NB4 (cell line): ENCODE measurements around the gene CES2.

Experiments
- MYC ChIP-seq: IDR thresholded peaks from 2 replicates; pipeline ENCODE4 v1.6.1; 2011; ENCODE audit warnings: low read depth, low read length
- POLR2A ChIP-seq: IDR thresholded peaks from 2 replicates; pipeline ENCODE4 v1.6.1; 2011; ENCODE audit warnings: mild to moderate bottlenecking; ENCODE audit not compliant: insufficient read length; ENCODE audit errors: extremely low read depth
- TF ChIP-seq, protein P1 (sequence below): IDR thresholded peaks from one replicate; pipeline ENCODE4 v1.5.1; 2012; ENCODE audit warnings: low read depth, low read length
- TF ChIP-seq, protein P2 (sequence below): IDR thresholded peaks from 2 replicates; pipeline ENCODE4 v1.6.1; 2011; ENCODE audit warnings: low read depth, low read length

DNA sequence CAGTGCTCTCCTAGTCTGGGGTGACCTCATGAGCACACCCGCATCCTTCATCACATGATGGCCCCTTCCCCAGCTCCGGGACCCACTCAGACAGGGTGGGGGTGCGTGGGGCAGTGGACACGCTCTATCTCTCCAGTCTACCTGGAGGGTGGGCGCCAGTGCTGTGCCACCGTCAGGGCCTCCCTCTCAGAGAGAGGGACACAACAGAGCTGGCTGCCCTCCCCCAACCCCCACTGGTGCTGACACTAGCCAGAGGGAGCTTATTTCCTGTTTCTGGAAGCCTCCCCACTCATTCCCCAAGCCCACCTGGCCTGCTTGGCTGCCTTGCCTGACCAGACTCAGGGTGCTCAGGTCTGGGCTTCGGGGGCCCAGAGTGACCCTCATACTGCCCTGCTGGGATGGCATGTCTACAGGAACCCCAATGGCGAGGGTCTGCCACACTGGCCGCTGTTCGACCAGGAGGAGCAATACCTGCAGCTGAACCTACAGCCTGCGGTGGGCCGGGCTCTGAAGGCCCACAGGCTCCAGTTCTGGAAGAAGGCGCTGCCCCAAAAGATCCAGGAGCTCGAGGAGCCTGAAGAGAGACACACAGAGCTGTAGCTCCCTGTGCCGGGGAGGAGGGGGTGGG is 8.2 kb downstream of the CES2 start:
- no peak for TF ChIP-seq POLR2A
- TF ChIP-seq, protein P1, sequence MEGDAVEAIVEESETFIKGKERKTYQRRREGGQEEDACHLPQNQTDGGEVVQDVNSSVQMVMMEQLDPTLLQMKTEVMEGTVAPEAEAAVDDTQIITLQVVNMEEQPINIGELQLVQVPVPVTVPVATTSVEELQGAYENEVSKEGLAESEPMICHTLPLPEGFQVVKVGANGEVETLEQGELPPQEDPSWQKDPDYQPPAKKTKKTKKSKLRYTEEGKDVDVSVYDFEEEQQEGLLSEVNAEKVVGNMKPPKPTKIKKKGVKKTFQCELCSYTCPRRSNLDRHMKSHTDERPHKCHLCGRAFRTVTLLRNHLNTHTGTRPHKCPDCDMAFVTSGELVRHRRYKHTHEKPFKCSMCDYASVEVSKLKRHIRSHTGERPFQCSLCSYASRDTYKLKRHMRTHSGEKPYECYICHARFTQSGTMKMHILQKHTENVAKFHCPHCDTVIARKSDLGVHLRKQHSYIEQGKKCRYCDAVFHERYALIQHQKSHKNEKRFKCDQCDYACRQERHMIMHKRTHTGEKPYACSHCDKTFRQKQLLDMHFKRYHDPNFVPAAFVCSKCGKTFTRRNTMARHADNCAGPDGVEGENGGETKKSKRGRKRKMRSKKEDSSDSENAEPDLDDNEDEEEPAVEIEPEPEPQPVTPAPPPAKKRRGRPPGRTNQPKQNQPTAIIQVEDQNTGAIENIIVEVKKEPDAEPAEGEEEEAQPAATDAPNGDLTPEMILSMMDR = no peak
- TF ChIP-seq, protein P2, sequence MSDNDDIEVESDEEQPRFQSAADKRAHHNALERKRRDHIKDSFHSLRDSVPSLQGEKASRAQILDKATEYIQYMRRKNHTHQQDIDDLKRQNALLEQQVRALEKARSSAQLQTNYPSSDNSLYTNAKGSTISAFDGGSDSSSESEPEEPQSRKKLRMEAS = no peak
- TF ChIP-seq MYC = no peak
